HG02970 (cell line): ENCODE data around the gene LSG1.

Source experiments
- ATAC-seq: cut with Tn5 transposase; IDR thresholded peaks from one replicate; pipeline ENCODE4 v1.9.1; 2021; ENCODE audit warnings: mild to moderate bottlenecking, moderate library complexity, moderate number of reproducible peaks; ENCODE audit not compliant: unreplicated experiment, low FRiP score

The LSG1 gene

GRCh38 chr3:194687638-194688199 is 15.7 kb upstream of the LSG1 start:
- peak; percentile 33 for ATAC-seq

- ATAC-seq: no peak
These were observed 15.0 kb upstream of the LSG1 start for GRCh38 chr3:194686816-194687637.

- ATAC-seq: no peak
These were observed 14.4 kb upstream of the LSG1 start for GRCh38 chr3:194686414-194686815.

- ATAC-seq: no peak
These were observed 13.9 kb upstream of the LSG1 start, which contains the start of gene FAM43A for GRCh38 chr3:194685718-194686413. FAM43A (plus strand) TSS chr3:194685883; CDS start chr3:194686827, 944 bp downstream.

- ATAC-seq: no peak
These were observed 13.2 kb upstream of the LSG1 start for GRCh38 chr3:194685065-194685717.

- ATAC-seq: no peak
These were observed 11.4 kb upstream of the LSG1 start for GRCh38 chr3:194683380-194683779.

- ATAC-seq: no peak
These were observed 10.8 kb upstream of the LSG1 start for GRCh38 chr3:194682694-194683310.

- no peak for ATAC-seq
These were observed 10.2 kb upstream of the LSG1 start for GRCh38 chr3:194682189-194682693.

GRCh38 chr3:194680888-194681615 is 9.1 kb upstream of the LSG1 start:
- ATAC-seq: no peak

- ATAC-seq: no peak
These were observed 4.5 kb upstream of the LSG1 start for GRCh38 chr3:194676471-194676870.

- no peak for ATAC-seq
These were observed 3.7 kb upstream of the LSG1 start for GRCh38 chr3:194675680-194676079.

GRCh38 chr3:194675081-194675640 is 3.2 kb upstream of the LSG1 start:
- ATAC-seq: no peak

GRCh38 chr3:194673761-194674160 is 1.8 kb upstream of the LSG1 start:
- ATAC-seq: no peak

- no peak for ATAC-seq
These were observed 885 bp upstream of the LSG1 start for GRCh38 chr3:194672876-194673275.

GRCh38 chr3:194671511-194671899 is 486 bp downstream of the LSG1 start:
- no peak for ATAC-seq

- no peak for ATAC-seq
These were observed 4.6 kb downstream of the LSG1 start for GRCh38 chr3:194667363-194667762.

- no peak for ATAC-seq
These were observed 7.1 kb downstream of the LSG1 start for GRCh38 chr3:194664857-194665256.

GRCh38 chr3:194661946-194662345 is 10.0 kb downstream of the LSG1 start:
- no peak for ATAC-seq

- no peak for ATAC-seq
These were observed 10.6 kb downstream of the LSG1 start for GRCh38 chr3:194661374-194661773.
